Smooth muscle cell (in vitro differentiated cells): Measurements from ENCODE around the gene AQP3. TPM values are rescaled to one million over a fixed set of nuclear protein-coding genes. Genes with fewer than 3 reads are reported as not detected.

ENCODE experiments used
- DNase-seq: peaks from one replicate; lab custom pipeline; 2025; ENCODE audit not compliant: unreplicated experiment; lab: John Stamatoyannopoulos, UW
- H2AFZ ChIP-seq: fragments of 200-600 bp; sonication (generic); 2 replicates; pipeline ENCODE4 v1.6.0; 2016; ENCODE audit warnings: antibody characterized with exemption, low read depth, mild to moderate bottlenecking
- H3F3A ChIP-seq: fragments of 200-600 bp; sonication (generic); 2 replicates; pipeline ENCODE4 v1.6.0; 2017; ENCODE audit warnings: antibody characterized with exemption, low read depth
- H3K27ac ChIP-seq: fragments of 200-600 bp; sonication (generic); 2 replicates; pipeline ENCODE4 v1.5.1; 2016; ENCODE audit warnings: low read depth, mild to moderate bottlenecking
- H3K27me3 ChIP-seq: fragments of 200-600 bp; sonication (generic); 2 replicates; pipeline ENCODE4 v1.6.1; 2016; ENCODE audit warnings: low read depth, mild to moderate bottlenecking
- H3K36me3 ChIP-seq: fragments of 200-600 bp; sonication (generic); 2 replicates; pipeline ENCODE4 v1.5.1; 2016; ENCODE audit warnings: low read depth
- H3K4me1 ChIP-seq: fragments of 200-600 bp; sonication (generic); 2 replicates; pipeline ENCODE4 v1.5.1; 2016; ENCODE audit warnings: low read depth
- H3K4me2 ChIP-seq: fragments of 200-600 bp; sonication (generic); 2 replicates; pipeline ENCODE4 v1.6.0; 2016; ENCODE audit warnings: mild to moderate bottlenecking
- H3K4me3 ChIP-seq: fragments of 200-600 bp; sonication (generic); 2 replicates; pipeline ENCODE4 v1.5.1; 2016; ENCODE audit warnings: mild to moderate bottlenecking
- H3K79me2 ChIP-seq: fragments of 200-600 bp; sonication (generic); 2 replicates; pipeline ENCODE4 v1.6.0; 2016; ENCODE audit warnings: low read depth, mild to moderate bottlenecking
- H3K9ac ChIP-seq: fragments of 200-600 bp; sonication (generic); 2 replicates; pipeline ENCODE4 v1.6.0; 2016; ENCODE audit warnings: low read depth
- H3K9me3 ChIP-seq: fragments of 200-600 bp; sonication (generic); replicated peaks from 2 replicates; pipeline ENCODE4 v1.5.1; 2016; ENCODE audit warnings: low read depth
- H4K20me1 ChIP-seq: fragments of 200-600 bp; sonication (generic); 2 replicates; pipeline ENCODE4 v1.6.0; 2016; ENCODE audit warnings: low read depth
- CTCF ChIP-seq: fragments of 200-600 bp; sonication (generic); IDR thresholded peaks from 2 replicates; pipeline ENCODE4 v1.5.1; 2017; ENCODE audit warnings: borderline replicate concordance, mild to moderate bottlenecking, antibody characterized with exemption; ENCODE audit not compliant: insufficient read depth, poor library complexity, severe bottlenecking
- WGBS: methylation state at CpG from one replicate; pipeline ENCODE4 v1.1.7; 2016; ENCODE audit warnings: low lambda C conversion rate; 5-methylcytosine and 5-hydroxymethylcytosine counted together
- polyA plus RNA-seq: library from polyadenylated mRNA; unstranded; fragments of >200 nt; fragmentation: Nextera tagmentation; extraction: Ambion mirVana; gene quantifications from 2 replicates; pipeline ENCODE4 v1.2.1, GENCODE V29; 2016
- total RNA-seq: library from RNA; depleted of rRNA; stranded (reverse); fragments of >200 nt; gene quantifications from 2 replicates; pipeline ENCODE4 v1.2.3, GENCODE V29; 2014

Gene AQP3
- total and polyA plus RNA-seq, 2 experiments from 2014 or later: 20.9 to 30.8 TPM

GRCh38 chr9:33465596-33466564, 18.5 kb upstream of the AQP3 start:
- Histone ChIP-seq H3K36me3 (no peaks in the 10 kb centered on the region), H3F3A (no peaks in the 10 kb centered on the region), H3K4me3 (no peak overlapping the region), H3K27me3 (no peaks in the 10 kb centered on the region), H4K20me1 (no peaks in the 10 kb centered on the region), H3K4me1 (no peaks in the 10 kb centered on the region), H2AFZ (no peak overlapping the region), H3K79me2 (peaks cover 3% of the 10 kb centered on the region), H3K27ac (no peak overlapping the region), H3K4me2 (no peak overlapping the region), H3K9ac (no peak overlapping the region), H3K9me3 (no peaks in the 10 kb centered on the region)
- no peak for TF ChIP-seq CTCF
- no peak for DNase-seq
- WGBS: 97% methylated on average over 27 of the region's 27 CpGs

DNA sequence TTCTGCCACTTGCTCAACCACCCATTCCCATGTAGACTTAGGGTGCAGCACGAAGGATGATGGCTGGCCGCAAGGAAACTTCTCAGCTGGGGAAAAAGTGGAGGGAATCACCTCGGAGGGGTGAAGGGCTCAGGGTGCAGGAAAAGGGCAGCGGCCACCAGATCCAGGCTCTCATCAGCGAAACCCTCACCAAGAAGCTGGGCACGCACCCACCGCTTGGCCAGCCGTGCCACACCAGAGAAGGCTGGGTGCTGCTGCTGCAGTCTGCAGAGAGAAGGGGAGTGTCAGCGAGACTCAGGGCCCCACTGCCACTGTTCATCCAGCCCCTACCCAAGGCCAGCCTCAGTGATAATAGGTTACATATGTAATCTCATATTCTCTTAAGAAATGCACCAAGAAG, 17.7 kb upstream of the AQP3 start:
- Histone ChIP-seq H3F3A (no peaks in the 10 kb centered on the region), H3K4me1 (no peaks in the 10 kb centered on the region), H3K9ac (no peak overlapping the region), H4K20me1 (no peaks in the 10 kb centered on the region), H3K4me2 (no peak overlapping the region), H3K4me3 (no peak overlapping the region), H3K27ac (no peak overlapping the region), H2AFZ (no peak overlapping the region), H3K9me3 (no peaks in the 10 kb centered on the region), H3K79me2 (no peaks in the 10 kb centered on the region), H3K36me3 (no peaks in the 10 kb centered on the region), H3K27me3 (no peaks in the 10 kb centered on the region)
- DNase-seq: no peak
- WGBS: over 99% methylated on average over 9 of the region's 9 CpGs
- TF ChIP-seq CTCF: no peak

GRCh38 chr9:33464045-33464636, 16.7 kb upstream of the AQP3 start:
- Histone ChIP-seq H3K4me2 (no peak overlapping the region), H3K9me3 (no peaks in the 10 kb centered on the region), H3K27ac (no peak overlapping the region), H3K79me2 (no peaks in the 10 kb centered on the region), H4K20me1 (no peaks in the 10 kb centered on the region), H3F3A (no peaks in the 10 kb centered on the region), H3K4me3 (no peak overlapping the region), H3K4me1 (no peaks in the 10 kb centered on the region), H3K36me3 (no peaks in the 10 kb centered on the region), H3K27me3 (no peaks in the 10 kb centered on the region), H3K9ac (no peak overlapping the region), H2AFZ (no peak overlapping the region)
- no peak for DNase-seq
- WGBS: 95% methylated on average over 14 of the region's 14 CpGs
- no peak for TF ChIP-seq CTCF
